Adrenal gland (tissue), 5 donors: ENCODE results near the gene CUX1.

Experiments used
- POLR2A ChIP-seq, 2 donors: fragments of 450-650 bp; IDR thresholded peaks; one replicate each; pipeline ENCODE4 v1.6.1; 2017; ENCODE audit warnings: antibody characterized with exemption in 2 of 2, mild to moderate bottlenecking in 2 of 2, moderate library complexity in 1 of 2
- TF ChIP-seq, protein P1 (sequence below), 6 experiments: fragments of 450-650 bp in 4 of 6; fragments of 200-600 bp in 2 of 6; sonication (generic) in 1 of 6; IDR thresholded peaks; 1 replicate in 5 of 6; 2 replicates in 1 of 6; pipeline versions ENCODE4 v1.5.1 to v1.8.0; 2016 to 2021; ENCODE audit warnings: antibody characterized with exemption in 6 of 6, mild to moderate bottlenecking in 2 of 6, moderate library complexity in 1 of 6
- donor health status: DM: no; HTN: no; CAD: no.

- TF ChIP-seq, protein P1, sequence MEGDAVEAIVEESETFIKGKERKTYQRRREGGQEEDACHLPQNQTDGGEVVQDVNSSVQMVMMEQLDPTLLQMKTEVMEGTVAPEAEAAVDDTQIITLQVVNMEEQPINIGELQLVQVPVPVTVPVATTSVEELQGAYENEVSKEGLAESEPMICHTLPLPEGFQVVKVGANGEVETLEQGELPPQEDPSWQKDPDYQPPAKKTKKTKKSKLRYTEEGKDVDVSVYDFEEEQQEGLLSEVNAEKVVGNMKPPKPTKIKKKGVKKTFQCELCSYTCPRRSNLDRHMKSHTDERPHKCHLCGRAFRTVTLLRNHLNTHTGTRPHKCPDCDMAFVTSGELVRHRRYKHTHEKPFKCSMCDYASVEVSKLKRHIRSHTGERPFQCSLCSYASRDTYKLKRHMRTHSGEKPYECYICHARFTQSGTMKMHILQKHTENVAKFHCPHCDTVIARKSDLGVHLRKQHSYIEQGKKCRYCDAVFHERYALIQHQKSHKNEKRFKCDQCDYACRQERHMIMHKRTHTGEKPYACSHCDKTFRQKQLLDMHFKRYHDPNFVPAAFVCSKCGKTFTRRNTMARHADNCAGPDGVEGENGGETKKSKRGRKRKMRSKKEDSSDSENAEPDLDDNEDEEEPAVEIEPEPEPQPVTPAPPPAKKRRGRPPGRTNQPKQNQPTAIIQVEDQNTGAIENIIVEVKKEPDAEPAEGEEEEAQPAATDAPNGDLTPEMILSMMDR (IDR thresholded peaks at IDR 0.05), result no peak
- TF ChIP-seq POLR2A (IDR thresholded peaks at IDR 0.05), result no peak
These were observed 182.0 kb downstream of the CUX1 start for GRCh38 chr7:101999393-101999792.
